ENCODE data around the gene TEC.
"Not testable (repeated sequence)": the region's sequence is repeated elsewhere in the genome, so short reads cannot be mapped to it uniquely, and the experiment has no call there.

The TEC gene

DNA sequence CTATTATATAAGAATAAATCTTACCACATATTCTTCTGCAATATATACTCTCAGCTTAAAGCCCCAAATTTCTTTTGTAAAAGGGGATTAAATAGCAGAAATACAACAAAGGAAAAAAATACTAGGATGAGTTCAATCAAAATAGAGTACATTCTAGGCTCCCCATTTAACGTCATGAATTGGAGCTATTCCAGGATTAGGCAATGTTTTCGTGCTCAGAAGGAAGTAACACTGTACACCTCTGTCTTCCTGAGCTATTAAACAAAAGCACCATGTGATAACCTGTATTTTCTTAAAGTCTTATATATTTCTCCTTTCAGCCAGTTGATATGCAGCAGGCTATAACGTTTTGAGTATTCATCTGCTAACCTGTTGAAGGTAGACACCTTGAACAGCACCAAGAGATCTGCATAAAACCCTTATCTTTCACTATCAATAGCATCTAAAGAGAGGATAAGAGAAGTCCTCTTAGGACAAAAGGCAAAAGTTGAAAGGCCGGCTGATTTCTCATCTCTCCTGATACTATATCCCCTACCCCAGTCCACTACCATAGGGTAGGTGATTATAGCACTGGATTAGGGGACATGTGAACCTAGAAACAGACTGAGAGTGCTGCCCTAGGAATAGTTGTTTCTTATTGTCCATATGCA is 31.5 kb downstream of the TEC start:
- no peak for DNase-seq

DNA sequence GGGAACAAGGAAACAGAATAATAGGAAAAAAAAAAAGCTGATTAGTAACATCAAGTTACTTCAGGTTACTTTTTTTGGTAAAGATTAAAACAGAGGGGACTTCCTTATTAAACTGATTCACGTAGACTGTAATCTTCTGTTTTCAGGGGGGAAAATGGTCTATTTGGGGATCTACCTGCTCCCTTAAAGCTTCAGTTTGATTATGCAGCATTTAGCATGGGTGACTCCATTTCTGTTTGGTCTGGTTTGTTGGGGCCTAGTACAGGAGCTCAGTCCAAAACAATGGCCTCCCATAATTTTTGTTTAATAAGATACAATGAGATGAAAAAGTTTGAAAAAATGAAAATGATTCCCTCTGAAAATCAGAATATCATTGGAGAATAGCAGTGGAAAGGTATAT is 34.6 kb downstream of the TEC start:
- DNase-seq = no peak

DNA sequence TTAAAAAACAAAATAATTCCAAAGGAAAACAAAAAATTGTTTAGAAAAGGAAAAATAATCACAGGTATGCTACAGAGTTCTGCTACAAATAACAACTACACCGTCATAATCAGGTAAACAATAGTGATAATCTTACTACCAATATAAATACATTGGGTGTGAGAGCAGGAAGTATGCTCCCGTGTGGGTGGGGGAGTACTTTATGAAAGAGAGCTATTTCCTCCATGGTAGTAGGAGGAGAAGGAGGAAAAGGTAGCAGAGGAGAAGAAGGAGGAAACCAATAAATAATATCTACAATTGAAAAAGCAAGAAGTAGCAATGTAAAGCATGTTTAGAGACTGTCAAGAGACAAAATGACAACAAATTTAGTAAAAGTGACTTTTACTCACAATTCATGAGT is 35.1 kb downstream of the TEC start:
- no peak for DNase-seq

DNA sequence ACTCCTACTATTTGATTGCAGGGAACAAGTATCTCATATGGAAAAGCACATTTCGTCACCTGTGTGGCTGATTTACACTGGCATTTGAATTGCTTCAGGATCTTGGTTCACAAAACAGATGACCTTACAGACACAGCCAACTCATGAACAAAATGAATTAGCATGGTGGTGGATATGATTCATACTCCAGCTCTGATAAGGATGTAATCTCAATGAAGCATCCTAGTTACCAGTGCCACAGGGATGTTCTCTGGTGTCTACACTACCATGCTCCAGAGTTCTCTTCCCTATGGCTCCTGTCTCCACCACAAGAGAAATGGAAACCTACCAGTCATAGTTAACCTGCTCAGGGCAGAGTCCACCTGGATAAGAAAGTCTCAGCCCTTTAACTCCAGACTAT is 40.7 kb downstream of the TEC start:
- DNase-seq = no peak

DNA sequence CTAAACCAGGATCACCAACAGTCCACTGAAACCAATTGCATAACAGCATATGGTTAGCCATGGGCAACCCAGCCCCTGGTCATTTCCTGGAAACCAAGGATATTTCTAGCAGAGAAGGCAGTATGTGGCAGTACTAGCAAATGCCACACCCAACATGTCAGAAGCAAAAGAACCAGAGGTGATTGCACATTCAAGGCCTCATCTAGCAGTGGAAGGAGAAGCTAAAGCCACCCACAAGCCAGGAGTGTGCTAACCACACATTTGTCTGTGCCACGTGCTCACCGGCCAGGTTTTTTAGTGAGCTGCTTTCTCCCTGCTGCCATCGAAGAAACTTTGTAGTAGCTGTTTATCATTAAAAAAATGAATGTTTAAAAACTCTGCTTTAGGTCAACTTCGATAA is 42.0 kb downstream of the TEC start:
- no peak for DNase-seq

DNA sequence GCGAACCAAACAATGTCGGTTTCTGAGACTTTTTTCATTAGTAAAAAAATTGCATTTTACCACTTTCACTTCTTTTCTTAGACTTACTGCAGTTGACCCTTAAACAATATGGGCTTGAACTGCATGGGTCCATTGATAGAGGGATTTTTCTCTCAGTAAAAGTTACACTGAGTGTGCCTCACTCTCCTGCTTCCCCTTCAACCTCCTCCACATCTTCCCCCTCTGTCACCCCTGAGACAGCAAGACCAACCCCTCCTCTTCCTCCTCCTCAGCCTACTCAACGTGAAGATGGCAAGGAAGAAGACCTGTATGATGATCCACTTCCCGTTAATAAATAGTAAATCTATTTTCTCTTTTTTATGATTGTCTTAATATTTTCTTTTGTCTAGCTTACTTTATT is 43.4 kb downstream of the TEC start:
- DNase-seq = no peak

DNA sequence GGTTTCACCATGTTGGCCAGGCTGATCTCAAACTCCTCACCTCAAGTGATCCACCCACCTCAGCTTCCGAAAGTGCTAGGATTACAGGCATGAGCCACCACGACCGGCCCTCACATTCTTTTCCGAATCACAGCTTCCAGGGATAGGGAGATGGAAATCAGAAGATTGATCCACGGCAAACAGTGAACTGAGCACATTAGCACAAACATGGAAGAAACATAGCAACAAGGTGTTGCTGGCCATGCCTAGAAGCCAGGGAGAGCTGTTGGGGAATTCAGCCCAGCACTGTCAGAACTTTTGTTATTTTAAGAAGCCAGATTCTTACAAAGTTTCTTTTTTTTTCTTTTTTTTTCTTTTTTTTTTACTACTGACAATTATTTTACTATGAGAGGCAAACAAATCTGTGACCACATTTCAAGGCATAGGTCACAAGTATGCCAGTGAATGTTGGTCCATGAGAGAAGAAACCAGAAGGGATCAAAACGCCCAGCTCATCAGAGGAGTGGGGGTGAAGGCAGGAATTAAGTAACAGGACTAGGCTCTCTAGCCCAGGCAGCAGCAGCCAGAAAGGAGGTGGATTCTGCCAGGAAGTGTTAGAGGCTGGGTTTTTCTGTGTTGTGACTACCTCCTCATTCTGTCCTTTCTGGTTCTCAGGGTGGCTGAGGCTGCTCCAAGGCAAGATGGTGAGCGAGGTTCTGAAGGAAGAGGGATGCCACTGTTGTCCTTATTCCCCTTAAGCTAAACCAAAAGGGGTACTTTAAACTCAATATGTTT is 44.1 kb downstream of the TEC start:
- DNase-seq = no peak

DNA sequence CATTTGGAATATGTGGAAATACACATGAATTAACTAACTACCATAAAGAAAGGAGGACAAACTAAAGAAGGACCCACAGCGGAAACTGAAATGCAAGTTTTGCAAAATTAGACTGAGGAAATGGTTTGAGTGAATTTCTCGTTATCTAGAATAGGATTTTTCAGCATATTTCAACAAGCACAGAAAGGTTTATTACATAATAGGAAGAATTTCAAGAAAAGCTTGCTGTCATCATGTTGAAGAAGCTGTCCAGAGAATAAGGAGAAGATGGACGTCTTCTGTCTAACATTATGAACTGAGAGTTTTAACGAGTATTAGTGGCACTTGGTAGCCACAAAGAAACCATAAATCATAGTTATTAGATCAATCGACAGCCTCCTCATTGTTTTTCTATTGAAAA is 45.0 kb downstream of the TEC start:
- no peak for DNase-seq

DNA sequence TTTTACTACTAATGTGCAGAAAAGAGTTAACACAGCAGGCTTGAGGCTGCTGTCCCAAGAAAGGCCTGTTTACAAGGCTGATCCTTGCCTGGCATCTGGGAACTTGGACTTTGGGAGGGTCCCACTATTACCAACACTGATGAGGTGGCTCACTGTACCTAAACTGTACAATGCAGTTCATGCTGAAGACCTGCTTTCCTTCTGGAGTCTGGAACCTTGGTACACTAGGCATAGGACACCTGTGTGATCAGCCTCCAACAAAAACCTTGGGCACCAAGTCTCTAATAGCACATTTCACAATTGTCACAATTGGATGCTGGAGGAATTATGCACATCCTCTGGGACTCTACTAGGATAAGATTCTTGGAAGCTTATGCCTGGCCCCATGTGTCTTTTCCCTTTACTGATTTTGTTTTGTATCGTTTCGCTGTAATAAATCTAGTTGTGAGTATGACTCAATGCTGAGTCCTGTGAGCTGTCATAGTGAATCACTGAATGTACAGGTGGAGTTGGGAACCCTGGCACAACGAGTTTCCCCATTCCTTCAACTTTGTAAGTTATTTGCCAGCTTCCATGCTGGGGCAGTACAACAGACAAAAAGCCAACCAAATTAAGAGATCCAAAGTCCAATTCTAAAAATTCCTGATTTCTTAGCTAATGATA is 45.9 kb downstream of the TEC start:
- DNase-seq = no peak

DNA sequence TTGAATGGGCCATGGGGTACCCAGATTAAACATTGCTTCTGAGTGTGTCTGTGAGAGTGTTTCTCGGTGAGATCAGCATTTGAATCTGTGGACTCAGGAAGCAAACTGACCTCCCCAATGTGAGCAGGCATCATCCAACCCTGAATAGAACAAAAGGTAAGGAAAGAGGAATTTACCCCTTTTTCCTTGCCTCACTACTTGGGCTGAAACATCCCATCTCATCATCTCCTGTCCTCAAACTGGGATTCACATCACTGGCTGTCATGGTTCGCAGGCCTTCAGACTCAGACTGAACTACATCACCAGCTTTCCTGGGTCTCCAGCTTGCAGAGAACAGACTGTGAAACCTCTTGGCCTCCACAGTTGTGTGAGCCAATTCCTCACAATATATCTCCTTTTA is 47.1 kb downstream of the TEC start:
- no peak for DNase-seq

DNA sequence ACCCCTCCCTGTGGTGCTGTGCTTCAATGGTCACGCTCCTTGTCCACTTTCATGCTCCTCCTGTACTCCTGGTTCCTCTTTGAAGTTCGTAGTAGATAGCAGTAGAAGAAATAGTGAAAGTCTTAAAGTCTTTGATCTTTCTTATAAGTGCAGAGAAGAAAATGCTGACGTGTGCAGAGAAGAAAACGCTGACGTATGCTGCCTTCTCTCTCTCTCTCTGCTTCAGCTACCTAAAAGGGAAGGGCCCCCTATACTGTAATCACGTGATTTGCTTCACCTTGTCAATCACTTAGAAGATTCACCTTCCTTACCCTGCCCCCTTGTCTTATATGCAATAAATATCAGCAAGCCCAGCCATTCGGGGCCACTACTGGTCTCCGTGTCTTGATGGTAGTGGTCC is 50.2 kb downstream of the TEC start:
- not testable (repeated sequence) for DNase-seq

DNA sequence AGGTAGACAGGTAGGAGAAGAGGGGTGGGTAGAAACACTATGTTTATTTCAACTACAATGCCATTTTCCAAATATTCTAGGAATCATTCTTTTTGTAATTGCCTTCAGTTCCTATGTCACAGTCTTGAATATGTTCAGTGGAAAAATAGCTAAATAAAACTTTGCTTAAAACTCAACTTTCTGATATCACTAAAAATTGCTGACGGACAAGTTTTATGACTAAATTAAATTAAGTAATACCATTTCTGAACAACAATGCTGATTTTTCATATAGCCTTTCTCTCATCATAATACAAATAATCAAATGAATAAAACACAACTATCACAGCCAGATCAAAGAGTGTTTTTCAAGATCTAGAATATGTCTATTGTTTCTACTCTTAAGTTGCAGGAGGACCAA is 53.1 kb downstream of the TEC start:
- no peak for DNase-seq

DNA sequence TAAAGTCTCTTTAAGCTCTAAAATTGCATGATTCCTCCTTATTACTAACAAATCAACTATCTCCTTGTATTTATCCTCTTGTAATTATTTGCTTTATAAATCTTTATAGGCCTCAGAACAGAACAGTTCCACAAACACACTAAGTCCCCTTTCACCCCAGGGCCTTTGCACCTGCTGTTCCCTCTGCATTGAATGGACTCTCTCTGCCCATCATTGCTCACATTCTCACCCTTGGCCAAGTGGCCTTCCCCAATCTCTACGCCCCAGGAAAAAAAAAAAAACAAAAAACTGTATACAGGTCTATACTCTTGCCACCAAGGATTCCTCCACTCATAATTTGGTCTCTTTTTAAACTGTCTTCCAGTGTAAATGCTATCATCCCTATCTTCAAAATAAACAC is 53.7 kb downstream of the TEC start:
- DNase-seq = no peak

DNA sequence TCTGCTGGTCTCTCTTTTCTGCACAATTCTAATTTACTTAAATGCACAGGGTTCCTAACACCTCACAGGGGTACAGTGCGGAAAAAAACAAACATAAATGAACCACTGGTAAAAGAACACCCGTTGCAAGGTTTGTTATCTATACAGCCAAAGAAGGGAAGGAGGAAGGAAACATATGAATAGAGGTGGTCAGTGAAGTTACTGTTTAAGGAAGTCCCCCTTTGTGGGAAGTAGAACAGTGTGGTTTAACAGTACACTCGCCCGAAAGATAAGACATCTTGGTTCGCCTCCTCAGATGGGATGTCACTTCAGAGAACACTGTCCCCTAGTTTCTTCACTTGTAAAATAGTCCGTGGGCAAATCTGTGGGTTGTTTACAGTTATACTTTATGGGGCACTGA is 57.5 kb downstream of the TEC start:
- no peak for DNase-seq

DNA sequence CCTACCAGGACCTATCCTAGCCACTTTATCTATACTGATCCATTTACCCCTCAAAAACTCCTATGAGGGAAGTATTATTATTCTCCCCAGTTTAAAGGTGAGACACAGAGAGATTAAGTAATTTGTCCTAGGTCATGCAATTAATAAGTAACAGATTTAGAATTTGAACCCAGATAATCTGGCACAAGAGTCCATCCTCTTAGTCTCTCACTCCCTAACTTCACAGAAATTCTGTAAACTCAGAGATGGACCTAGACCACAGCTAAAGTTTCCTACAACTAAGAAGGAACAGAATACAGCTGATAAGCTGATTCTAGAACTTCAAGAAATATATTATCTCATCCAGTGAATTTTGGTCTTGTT is 58.7 kb downstream of the TEC start:
- DNase-seq = no peak

DNA sequence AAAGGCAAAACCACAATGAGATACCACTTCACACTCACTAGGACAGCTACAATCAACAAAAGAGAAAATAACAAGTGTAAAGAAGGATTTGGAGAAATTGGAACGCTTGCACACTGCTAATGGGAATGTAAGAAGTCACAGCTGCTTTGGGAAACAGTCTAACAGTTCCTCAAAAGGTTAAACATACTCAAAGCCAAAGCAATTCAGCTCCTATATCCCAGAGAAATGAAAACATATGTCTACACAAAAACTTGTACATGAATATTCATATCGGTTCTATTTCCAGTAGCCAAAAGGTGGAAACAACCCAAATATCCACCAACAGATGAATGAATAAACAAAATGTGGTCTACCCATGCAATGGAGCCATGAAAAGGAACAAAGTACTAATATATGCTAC is 64.0 kb downstream of the TEC start:
- DNase-seq = no peak

DNA sequence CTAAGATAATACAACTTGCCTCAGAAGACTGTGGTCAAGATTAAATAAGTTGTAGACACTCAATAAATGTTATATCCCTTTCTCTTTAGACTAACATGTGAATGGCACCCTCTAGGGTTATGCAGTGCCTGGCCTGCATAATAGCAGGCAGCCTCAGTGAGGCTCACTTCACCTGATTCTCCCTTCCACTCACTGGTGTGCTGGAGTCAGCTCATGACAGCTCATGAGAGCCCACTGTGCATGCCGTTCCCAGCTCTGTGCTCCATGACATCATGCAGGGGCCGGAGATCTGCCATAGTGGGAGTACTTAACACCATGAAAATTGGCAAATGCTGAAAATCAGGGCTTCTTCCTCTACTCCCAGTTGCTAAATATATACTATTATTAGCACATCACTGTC is 64.5 kb downstream of the TEC start:
- DNase-seq = no peak

DNA sequence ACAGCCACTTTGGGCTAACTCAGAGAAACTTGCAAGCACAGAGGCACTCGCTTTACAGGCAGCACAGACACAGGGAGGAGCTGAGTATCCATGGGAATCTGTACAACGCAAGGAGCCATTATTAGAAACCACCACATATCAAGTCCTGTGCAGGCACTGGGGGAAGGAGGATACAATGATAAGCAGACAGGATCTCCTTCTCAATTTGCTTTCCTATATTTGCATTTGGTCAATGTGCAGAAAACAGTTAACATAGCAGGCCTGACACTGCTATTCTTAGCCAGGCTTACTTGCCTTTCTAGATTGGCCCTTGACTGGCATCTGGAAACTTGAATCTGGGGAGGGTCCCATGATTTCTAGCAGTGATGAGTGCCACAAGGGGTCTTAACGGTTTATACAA is 65.8 kb downstream of the TEC start:
- no peak for DNase-seq

DNA sequence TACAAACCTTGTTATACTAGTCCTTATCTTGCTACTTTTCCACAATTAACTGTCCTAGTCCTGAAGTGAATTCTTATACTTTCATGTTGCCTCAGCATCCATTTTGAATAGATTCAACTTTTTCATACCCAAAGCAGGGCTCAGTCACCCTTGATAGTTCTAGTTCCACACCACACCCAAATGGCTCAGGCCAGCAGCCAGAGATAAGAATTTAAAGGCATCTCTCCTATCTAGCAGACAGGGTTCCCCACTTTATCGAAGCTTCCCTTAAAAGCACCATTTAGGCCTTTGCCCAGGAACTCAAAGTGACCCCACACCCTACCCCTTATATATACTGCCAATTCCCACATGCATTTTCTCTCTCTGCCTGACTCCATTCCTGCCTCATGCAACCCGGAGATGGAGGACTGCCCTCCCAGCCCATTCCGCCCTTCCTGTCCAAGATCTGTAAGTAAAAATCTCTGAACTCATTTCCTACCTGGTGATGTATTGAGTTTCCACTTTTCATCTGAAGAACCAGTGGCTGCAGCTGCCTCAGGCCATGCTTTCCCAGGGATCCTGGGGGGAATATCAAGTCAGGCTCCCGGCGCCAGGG is 71.9 kb downstream of the TEC start:
- DNase-seq = no peak

DNA sequence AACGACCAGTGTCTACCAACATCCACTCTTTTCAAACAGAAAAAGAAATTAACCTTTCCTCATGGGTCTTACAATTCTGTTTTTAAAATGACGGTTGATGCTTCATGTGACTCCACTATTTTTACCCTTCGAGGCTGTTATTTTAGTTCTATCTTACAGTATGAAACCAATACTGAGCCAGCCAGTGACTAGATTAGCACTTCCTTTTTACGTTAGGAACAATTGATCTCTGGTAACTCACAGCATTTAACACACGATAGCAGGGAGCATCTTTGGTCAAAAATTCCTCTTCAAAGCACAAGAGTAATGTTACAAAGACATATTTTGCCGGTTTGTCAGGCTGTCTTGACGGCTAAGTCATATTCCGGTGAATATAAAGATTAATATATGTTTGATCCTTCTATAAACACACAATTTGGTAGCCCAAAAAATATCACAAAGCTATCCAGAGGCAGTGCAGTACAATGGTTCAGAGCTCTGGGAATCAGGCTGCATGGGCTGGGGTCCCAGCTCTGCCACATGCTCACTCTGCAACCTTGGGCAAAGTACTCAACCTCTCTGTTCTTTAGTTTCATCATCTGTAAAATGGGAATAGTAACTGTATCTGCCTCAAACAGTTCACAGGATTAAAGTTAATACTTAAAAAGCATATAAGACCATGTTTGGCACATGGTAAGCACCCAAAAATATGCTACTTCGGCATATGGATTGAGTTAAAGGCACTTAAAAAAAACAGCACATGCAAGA is 72.7 kb downstream of the TEC start:
- no peak for DNase-seq

DNA sequence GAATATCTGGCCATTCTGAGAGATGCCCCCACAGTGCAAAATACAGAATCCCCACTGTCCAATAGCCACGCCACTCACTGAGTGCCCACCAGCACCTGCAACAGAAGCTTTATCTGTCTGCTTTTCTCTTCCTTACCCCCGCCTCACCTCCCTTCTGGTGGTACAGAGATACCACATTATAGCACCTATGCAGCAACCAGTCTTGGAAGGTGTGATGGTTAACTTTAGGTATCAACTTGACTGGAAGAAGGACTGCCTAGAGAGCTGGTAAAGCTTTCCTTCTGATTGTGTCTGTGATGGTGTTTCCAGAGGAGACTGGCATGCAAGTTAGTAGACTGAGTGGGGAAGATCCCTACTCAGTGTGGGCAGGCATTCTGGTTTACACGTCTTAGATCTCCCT is 73.8 kb downstream of the TEC start:
- no peak for DNase-seq

DNA sequence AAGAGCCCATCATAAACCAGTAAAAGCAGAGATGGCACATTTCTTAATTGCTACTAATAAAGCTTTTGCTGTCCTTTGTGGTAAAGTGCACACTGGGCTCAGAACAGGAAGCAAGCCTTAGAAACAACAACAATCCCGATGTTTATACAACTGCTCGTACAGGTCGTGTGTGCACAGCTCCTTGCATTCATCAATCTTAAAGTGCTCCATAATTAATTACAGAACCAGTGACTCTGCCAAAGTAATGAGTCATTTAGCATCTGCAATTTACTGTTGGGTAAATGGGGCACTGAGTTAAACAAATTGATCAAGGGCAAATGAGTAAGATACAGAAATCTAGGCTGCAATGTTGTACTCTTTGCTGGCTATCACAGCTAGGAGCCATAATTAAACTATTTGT is 74.3 kb downstream of the TEC start:
- DNase-seq = no peak

DNA sequence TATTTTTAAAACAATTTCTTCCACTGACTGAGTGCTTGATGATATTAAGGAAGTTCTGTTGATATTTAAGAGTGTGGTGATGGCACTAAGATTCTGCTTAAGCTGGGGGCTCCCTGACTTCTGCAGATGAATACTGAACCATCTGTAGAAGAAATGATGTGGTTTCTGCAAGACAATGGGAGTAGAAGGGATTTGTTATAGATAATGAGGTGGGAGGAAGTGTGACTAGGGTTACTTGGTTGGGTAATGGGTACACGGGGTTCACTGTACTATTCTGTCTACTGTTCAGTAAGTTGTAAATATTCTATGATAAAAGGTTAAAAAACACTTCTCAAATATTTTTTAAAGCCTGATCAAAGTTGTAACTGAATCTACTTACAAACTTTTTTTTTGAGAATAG is 74.7 kb downstream of the TEC start:
- no peak for DNase-seq
